HL-60 (cell line): ENCODE results near the gene RPP30.

ENCODE experiments used
- POLR2AphosphoS5 ChIP-seq: IDR thresholded peaks from 2 replicates; pipeline ENCODE4 v1.6.1; 2012; ENCODE audit warnings: low read depth
- TF ChIP-seq, protein P1 (sequence below): IDR thresholded peaks from one replicate; pipeline ENCODE4 v1.5.1; 2011; ENCODE audit warnings: low read length, control low read depth, inconsistent platforms; ENCODE audit not compliant: insufficient read depth
- TF ChIP-seq, protein P2 (sequence below): IDR thresholded peaks from 2 replicates; pipeline ENCODE4 v1.6.1; 2012; ENCODE audit warnings: low read depth; ENCODE audit not compliant: insufficient replicate concordance

DNA sequence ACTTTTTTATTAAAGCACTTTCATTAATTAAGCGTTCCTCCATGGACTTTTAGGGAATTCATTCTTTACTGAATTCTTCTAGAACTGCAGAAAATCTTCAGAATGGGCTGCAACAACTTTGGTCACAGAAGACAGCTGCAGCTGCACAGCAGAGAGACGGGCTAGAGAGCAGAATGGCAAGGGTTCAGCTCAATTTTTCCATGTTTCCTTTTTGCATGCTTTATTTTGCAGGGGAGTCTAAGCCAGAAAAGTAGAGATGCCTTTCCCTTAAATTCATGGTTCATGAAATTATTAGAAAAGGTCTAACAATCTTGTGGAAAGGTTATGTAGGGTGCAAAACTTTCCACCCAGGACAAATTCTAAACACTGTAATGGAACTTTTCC is 64.5 kb downstream of the RPP30 start:
- TF ChIP-seq, protein P1, sequence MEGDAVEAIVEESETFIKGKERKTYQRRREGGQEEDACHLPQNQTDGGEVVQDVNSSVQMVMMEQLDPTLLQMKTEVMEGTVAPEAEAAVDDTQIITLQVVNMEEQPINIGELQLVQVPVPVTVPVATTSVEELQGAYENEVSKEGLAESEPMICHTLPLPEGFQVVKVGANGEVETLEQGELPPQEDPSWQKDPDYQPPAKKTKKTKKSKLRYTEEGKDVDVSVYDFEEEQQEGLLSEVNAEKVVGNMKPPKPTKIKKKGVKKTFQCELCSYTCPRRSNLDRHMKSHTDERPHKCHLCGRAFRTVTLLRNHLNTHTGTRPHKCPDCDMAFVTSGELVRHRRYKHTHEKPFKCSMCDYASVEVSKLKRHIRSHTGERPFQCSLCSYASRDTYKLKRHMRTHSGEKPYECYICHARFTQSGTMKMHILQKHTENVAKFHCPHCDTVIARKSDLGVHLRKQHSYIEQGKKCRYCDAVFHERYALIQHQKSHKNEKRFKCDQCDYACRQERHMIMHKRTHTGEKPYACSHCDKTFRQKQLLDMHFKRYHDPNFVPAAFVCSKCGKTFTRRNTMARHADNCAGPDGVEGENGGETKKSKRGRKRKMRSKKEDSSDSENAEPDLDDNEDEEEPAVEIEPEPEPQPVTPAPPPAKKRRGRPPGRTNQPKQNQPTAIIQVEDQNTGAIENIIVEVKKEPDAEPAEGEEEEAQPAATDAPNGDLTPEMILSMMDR = no peak
- TF ChIP-seq POLR2AphosphoS5 = no peak
- TF ChIP-seq, protein P2, sequence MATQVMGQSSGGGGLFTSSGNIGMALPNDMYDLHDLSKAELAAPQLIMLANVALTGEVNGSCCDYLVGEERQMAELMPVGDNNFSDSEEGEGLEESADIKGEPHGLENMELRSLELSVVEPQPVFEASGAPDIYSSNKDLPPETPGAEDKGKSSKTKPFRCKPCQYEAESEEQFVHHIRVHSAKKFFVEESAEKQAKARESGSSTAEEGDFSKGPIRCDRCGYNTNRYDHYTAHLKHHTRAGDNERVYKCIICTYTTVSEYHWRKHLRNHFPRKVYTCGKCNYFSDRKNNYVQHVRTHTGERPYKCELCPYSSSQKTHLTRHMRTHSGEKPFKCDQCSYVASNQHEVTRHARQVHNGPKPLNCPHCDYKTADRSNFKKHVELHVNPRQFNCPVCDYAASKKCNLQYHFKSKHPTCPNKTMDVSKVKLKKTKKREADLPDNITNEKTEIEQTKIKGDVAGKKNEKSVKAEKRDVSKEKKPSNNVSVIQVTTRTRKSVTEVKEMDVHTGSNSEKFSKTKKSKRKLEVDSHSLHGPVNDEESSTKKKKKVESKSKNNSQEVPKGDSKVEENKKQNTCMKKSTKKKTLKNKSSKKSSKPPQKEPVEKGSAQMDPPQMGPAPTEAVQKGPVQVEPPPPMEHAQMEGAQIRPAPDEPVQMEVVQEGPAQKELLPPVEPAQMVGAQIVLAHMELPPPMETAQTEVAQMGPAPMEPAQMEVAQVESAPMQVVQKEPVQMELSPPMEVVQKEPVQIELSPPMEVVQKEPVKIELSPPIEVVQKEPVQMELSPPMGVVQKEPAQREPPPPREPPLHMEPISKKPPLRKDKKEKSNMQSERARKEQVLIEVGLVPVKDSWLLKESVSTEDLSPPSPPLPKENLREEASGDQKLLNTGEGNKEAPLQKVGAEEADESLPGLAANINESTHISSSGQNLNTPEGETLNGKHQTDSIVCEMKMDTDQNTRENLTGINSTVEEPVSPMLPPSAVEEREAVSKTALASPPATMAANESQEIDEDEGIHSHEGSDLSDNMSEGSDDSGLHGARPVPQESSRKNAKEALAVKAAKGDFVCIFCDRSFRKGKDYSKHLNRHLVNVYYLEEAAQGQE = no peak
